Esophagus muscularis mucosa (tissue), 4 donors: ENCODE data around the gene TMEM161A.

Experiments
- EP300 ChIP-seq: sonication (generic); formaldehyde crosslinking; IDR thresholded peaks from one replicate; pipeline ENCODE4 v1.6.1; 2017; ENCODE audit warnings: antibody characterized with exemption
- POLR2A ChIP-seq: fragments of 450-650 bp; IDR thresholded peaks from one replicate; pipeline ENCODE4 v1.6.1; 2017; ENCODE audit warnings: antibody characterized with exemption, moderate library complexity, mild to moderate bottlenecking, low read depth
- POLR2AphosphoS5 ChIP-seq, 2 donors: sonication (generic); formaldehyde crosslinking; IDR thresholded peaks; one replicate each; pipeline ENCODE4 v1.6.1; 2017; ENCODE audit warnings: antibody characterized with exemption in 2 of 2
- TF ChIP-seq, protein P1 (sequence below), 3 experiments: fragments of 200-600 bp in 2 of 3; fragments of 450-650 bp in 1 of 3; sonication (generic) in 2 of 3; IDR thresholded peaks; one replicate each; pipeline ENCODE4 v1.5.1; 2017 to 2019; ENCODE audit warnings: antibody characterized with exemption in 3 of 3, mild to moderate bottlenecking in 2 of 3, moderate library complexity in 1 of 3

DNA sequence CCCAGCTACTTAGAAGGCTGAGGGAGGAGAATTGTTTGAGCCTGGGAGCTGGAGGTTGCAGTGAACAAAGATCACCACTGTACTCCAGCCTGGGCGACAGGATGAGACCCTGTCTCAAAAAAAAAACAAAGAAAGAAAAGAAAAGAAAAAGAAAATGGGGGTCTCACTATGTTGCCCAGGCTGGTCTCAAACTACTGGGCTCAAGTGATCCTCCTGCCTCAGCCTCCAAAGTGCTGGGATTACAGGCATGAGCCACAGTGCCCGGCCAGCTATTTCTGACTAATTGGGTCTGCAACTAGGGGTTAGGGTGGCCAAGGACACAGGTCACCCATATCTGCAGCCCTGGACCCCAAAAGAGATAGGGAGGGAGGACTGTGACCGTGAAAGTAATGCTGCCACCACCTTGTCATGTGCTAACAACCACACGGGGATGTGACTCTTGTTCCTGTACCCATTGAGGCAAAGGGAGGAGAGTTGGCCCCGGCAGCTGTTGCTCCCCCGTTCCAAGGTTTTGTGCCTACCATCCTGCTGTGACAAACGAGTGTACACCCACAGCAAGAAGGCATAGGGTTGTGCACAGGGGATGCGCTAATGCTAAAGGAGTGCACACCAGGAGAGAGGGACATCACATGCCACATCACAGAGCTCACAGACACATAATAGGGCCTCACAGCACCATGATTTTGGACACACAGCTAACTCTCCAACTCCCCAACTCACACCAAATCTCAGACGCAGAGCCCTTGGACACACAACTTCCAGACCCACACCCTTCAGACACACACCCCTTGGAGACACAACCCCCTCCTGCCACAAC is 31.2 kb upstream of the TMEM161A start:
- TF ChIP-seq POLR2A (no peak), POLR2AphosphoS5 (IDR thresholded peaks at IDR 0.05) (no peak), EP300 (no peak)
- TF ChIP-seq, protein P1, sequence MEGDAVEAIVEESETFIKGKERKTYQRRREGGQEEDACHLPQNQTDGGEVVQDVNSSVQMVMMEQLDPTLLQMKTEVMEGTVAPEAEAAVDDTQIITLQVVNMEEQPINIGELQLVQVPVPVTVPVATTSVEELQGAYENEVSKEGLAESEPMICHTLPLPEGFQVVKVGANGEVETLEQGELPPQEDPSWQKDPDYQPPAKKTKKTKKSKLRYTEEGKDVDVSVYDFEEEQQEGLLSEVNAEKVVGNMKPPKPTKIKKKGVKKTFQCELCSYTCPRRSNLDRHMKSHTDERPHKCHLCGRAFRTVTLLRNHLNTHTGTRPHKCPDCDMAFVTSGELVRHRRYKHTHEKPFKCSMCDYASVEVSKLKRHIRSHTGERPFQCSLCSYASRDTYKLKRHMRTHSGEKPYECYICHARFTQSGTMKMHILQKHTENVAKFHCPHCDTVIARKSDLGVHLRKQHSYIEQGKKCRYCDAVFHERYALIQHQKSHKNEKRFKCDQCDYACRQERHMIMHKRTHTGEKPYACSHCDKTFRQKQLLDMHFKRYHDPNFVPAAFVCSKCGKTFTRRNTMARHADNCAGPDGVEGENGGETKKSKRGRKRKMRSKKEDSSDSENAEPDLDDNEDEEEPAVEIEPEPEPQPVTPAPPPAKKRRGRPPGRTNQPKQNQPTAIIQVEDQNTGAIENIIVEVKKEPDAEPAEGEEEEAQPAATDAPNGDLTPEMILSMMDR (IDR thresholded peaks at IDR 0.05), result no peak
